ENCODE results near the gene MTHFSD.

GRCh38 chr16:86580063-86580790 lies 25.2 kb upstream of the MTHFSD start:
- no peak for TF ChIP-seq CTCF (IDR thresholded peaks at IDR 0.05)
- no peak for TF ChIP-seq POLR2A (IDR thresholded peaks at IDR 0.05)
- TF ChIP-seq POLR2AphosphoS5 (IDR thresholded peaks at IDR 0.05): no peak
- TF ChIP-seq EP300 (IDR thresholded peaks at IDR 0.05): no peak
